Activated CD8-positive, alpha-beta memory T cell treated with anti-CD3 and anti-CD28 coated beads, Interleukin-2, amount 50 U/mL, for 1 hour (primary cell): ENCODE measurements around the gene P2RY14.
"Not testable (repeated sequence)": the region's sequence is repeated elsewhere in the genome, so short reads cannot be mapped to it uniquely, and the experiment has no call there.

Source experiments
- DNase-seq: peaks from one replicate; pipeline ENCODE4 v3.0.0-alpha.2; 2020; ENCODE audit errors: extremely low read depth

Gene P2RY14

GRCh38 chr3:151262871-151263525 is 15.3 kb downstream of the P2RY14 start:
- no peak for DNase-seq

GRCh38 chr3:151259664-151260063 is 18.7 kb downstream of the P2RY14 start:
- no peak for DNase-seq

GRCh38 chr3:151256749-151257148 is 21.6 kb downstream of the P2RY14 start:
- no peak for DNase-seq

GRCh38 chr3:151248772-151249337 is 29.5 kb downstream of the P2RY14 start:
- DNase-seq = no peak

GRCh38 chr3:151242006-151242405 is 36.3 kb downstream of the P2RY14 start:
- not testable (repeated sequence) for DNase-seq

- DNase-seq = no peak
Observed at GRCh38 chr3:151236736-151237135, 41.6 kb downstream of the P2RY14 start.

GRCh38 chr3:151236316-151236715 is 42.0 kb downstream of the P2RY14 start:
- DNase-seq = no peak

GRCh38 chr3:151234825-151235224 is 43.5 kb downstream of the P2RY14 start:
- DNase-seq = no peak

- DNase-seq = no peak
Observed at GRCh38 chr3:151232991-151233390, 45.4 kb downstream of the P2RY14 start.

- DNase-seq = not testable (repeated sequence)
Observed at GRCh38 chr3:151232403-151232802, 45.9 kb downstream of the P2RY14 start.

GRCh38 chr3:151230646-151231045 is 47.7 kb downstream of the P2RY14 start:
- no peak for DNase-seq

GRCh38 chr3:151228666-151229040 is 49.7 kb downstream of the P2RY14 start:
- no peak for DNase-seq

- DNase-seq = peak; percentile 47
Observed at GRCh38 chr3:151227807-151228665, 50.3 kb downstream of the P2RY14 start.

GRCh38 chr3:151227266-151227806 is 51.0 kb downstream of the P2RY14 start:
- no peak for DNase-seq

- DNase-seq = no peak
Observed at GRCh38 chr3:151226825-151227224, 51.5 kb downstream of the P2RY14 start.

- no peak for DNase-seq
Observed at GRCh38 chr3:151226088-151226563, 52.2 kb downstream of the P2RY14 start.

- DNase-seq = no peak
Observed at GRCh38 chr3:151225040-151225975, 53.0 kb downstream of the P2RY14 start.

- no peak for DNase-seq
Observed at GRCh38 chr3:151224268-151224866, 54.0 kb downstream of the P2RY14 start.

GRCh38 chr3:151219056-151219455 is 59.3 kb downstream of the P2RY14 start:
- DNase-seq = no peak

- DNase-seq = no peak
Observed at GRCh38 chr3:151218136-151218535, 60.2 kb downstream of the P2RY14 start.
